HepG2 (cell line): Measurements from ENCODE around the gene SLC35F4. TPM values are rescaled to one million over a fixed set of nuclear protein-coding genes. Genes with fewer than 3 reads are reported as not detected.

ENCODE experiments used
- ATAC-seq: fragments of 200-7000 bp; cut with Tn5 transposase; 3 replicates; pipeline ENCODE4 v1.9.1; 2020; ENCODE audit warnings: mild to moderate bottlenecking, moderate library complexity
- BruUV-seq: library from RNA; stranded (reverse); fragments of 400-500 nt; replicated peaks from 2 replicates; lab custom pipeline; 2021; lab: Mats Ljungman, UMichigan
- CTCF ChIA-PET: fragments of 300-600 bp; formaldehyde crosslinking; extraction: SDS; loops from one replicate; lab custom pipeline; 2021; ENCODE audit warnings: low total read pairs, inconsistent platforms, low intra/inter-chr PET ratio; lab: Yijun Ruan, JAX
- POLR2A ChIA-PET: fragments of 350-600 bp; sonication (Branson Sonifier 250); formaldehyde crosslinking; loops from one replicate; lab custom pipeline; 2020; ENCODE audit warnings: antibody characterized with exemption, inconsistent platforms; lab: Yijun Ruan, JAX
- DNase-seq: peaks from one replicate; pipeline ENCODE4 v3.0.0-alpha.2; 2015; ENCODE audit warnings: low spot score
- FAIRE-seq: peaks from 3 replicates; lab custom pipeline; 2011; peaks lifted over from hg19 to GRCh38; lab: Jason Lieb, UNC
- H2AFZ ChIP-seq: one replicate; pipeline ENCODE4 v1.6.1; 2011; ENCODE audit warnings: low read length, inconsistent platforms
- H3K27ac ChIP-seq: fragments of 300-600 bp; 3 replicates; pipeline ENCODE4 v1.8.0; 2011; ENCODE audit warnings: mixed run types, mild to moderate bottlenecking, mixed read lengths, low read length, inconsistent platforms; ENCODE audit not compliant: insufficient read depth; ENCODE audit errors: extremely low read length
- H3K27me3 ChIP-seq, 2 experiments: fragments of 200-600 bp in 1 of 2; 2 replicates in 1 of 2; 3 replicates in 1 of 2; pipeline versions ENCODE4 v1.6.0 to v1.8.0; 2011; ENCODE audit warnings: low read length in 2 of 2, mild to moderate bottlenecking in 2 of 2, moderate library complexity in 2 of 2, inconsistent platforms in 1 of 2; ENCODE audit not compliant: insufficient read depth in 2 of 2, control insufficient read depth in 1 of 2
- H3K36me3 ChIP-seq, 2 experiments: fragments of 200-600 bp in 1 of 2; replicated peaks in 1 of 2; 2 replicates in 1 of 2; 3 replicates in 1 of 2; pipeline versions ENCODE4 v1.5.1 to v1.8.0; 2011; ENCODE audit warnings: low read length in 2 of 2, inconsistent platforms in 1 of 2; ENCODE audit not compliant: insufficient read depth in 2 of 2, control insufficient read depth in 1 of 2
- H3K4me1 ChIP-seq: 2 replicates; pipeline ENCODE4 v1.5.1; 2012; ENCODE audit warnings: low read length, inconsistent platforms; ENCODE audit not compliant: insufficient read depth
- H3K4me2 ChIP-seq: 2 replicates; pipeline ENCODE4 v1.6.0; 2011; ENCODE audit warnings: low read depth, low read length, inconsistent platforms
- H3K4me3 ChIP-seq, 3 experiments: fragments of 200-600 bp in 1 of 3; sonication (generic), shearing (Covaris generic) in 1 of 3; replicated peaks in 1 of 3; 2 replicates each; pipeline ENCODE4 v1.5.1; 2011 to 2016; ENCODE audit warnings: low read length in 3 of 3, inconsistent platforms in 2 of 3, low read depth in 2 of 3, mild to moderate bottlenecking in 2 of 3, control low read depth in 1 of 3, mixed read lengths in 1 of 3; ENCODE audit not compliant: insufficient read depth in 1 of 3
- H3K79me2 ChIP-seq: one replicate; pipeline ENCODE4 v1.6.1; 2011; ENCODE audit warnings: low read length, inconsistent platforms; ENCODE audit not compliant: insufficient read depth
- H3K9ac ChIP-seq: 2 replicates; pipeline ENCODE4 v1.6.0; 2011; ENCODE audit warnings: mild to moderate bottlenecking, low read depth, low read length, inconsistent platforms; ENCODE audit not compliant: insufficient read depth
- H3K9me3 ChIP-seq: 2 replicates; pipeline ENCODE4 v1.5.1; 2012; ENCODE audit warnings: mild to moderate bottlenecking, low read length
- H4K20me1 ChIP-seq: 2 replicates; pipeline ENCODE4 v1.6.0; 2011; ENCODE audit warnings: inconsistent platforms, mild to moderate bottlenecking, low read length, moderate library complexity; ENCODE audit not compliant: insufficient read depth
- DRAP1 ChIP-seq: IDR thresholded peaks from 2 replicates; pipeline ENCODE4 v1.6.1; 2016; ENCODE audit warnings: missing genetic modification reagents, missing compliant biosample characterization
- E2F2 ChIP-seq: sonication (generic); formaldehyde crosslinking; IDR thresholded peaks from 2 replicates; pipeline ENCODE4 v1.4.0; 2020; ENCODE audit warnings: missing genetic modification reagents, borderline replicate concordance
- ELF4 ChIP-seq: sonication (generic); formaldehyde crosslinking; IDR thresholded peaks from 2 replicates; pipeline ENCODE4 v1.5.0; 2020; ENCODE audit warnings: missing genetic modification reagents, mild to moderate bottlenecking, moderate library complexity, borderline replicate concordance
- FOXK2 ChIP-seq: fragments of 450-650 bp; IDR thresholded peaks from 2 replicates; pipeline ENCODE4 v1.6.1; 2016
- PCBP1 ChIP-seq: fragments of 200-400 bp; formaldehyde crosslinking; IDR thresholded peaks from 2 replicates; pipeline ENCODE4 v1.6.1; 2017; ENCODE audit warnings: mild to moderate bottlenecking, low read depth, low read length, borderline replicate concordance
- ZFYVE20 ChIP-seq: sonication (generic); formaldehyde crosslinking; IDR thresholded peaks from 2 replicates; pipeline ENCODE4 v1.8.0; 2023; ENCODE audit warnings: low read depth, mild to moderate bottlenecking, moderate library complexity, missing genetic modification reagents, borderline replicate concordance
- ZNF569 ChIP-seq: sonication (generic); formaldehyde crosslinking; IDR thresholded peaks from 2 replicates; pipeline ENCODE4 v1.5.0; 2020; ENCODE audit warnings: mild to moderate bottlenecking, missing genetic modification reagents, moderate library complexity, borderline replicate concordance
- WGBS: methylation state at CpG from one replicate; pipeline ENCODE4 v1.1.6; 2017; ENCODE audit warnings: low lambda C conversion rate; 5-methylcytosine and 5-hydroxymethylcytosine counted together
- in situ Hi-C: cut with HindIII; loops from 2 replicates; pipeline ENCODE4 v1.10.0; 2017; ENCODE audit warnings: low pct_unique_long_range_greater_than_20kb; ENCODE audit not compliant: extremely low pct_ligation_motif_present
- intact Hi-C: fragments of 100-400 bp; cut with micrococcal nuclease; formaldehyde crosslinking; loops from one replicate; pipeline ENCODE4 v1.10.0; 2022; ENCODE audit not compliant: unreplicated experiment
- polyA plus RNA-seq, 8 experiments: library from polyadenylated mRNA; depleted of rRNA in 3 of 8; stranded (reverse) in 7 of 8; unstranded in 1 of 8; fragments of >200 nt; fragmentation: Illumina TruSeq in 4 of 8; extraction: Trizol in 4 of 8; gene quantifications; 2 replicates each; pipeline versions ENCODE4 v1.2.1 to v1.2.3, GENCODE V29; 2011 to 2016; ENCODE audit warnings: low read depth in 4 of 8, missing spikeins in 1 of 8, mixed read lengths in 1 of 8; ENCODE audit not compliant: insufficient read depth in 1 of 8
- total RNA-seq, 5 experiments: library from RNA; depleted of rRNA; stranded (reverse); fragments of >200 nt; fragmentation: Illumina TruSeq; extraction: Trizol; gene quantifications; 2 replicates each; pipeline ENCODE4 v1.2.3, GENCODE V29; 2016; ENCODE audit warnings: low read depth in 1 of 5
- TF ChIP-seq, protein P1 (sequence below): sonication (generic); formaldehyde crosslinking; IDR thresholded peaks from 2 replicates; pipeline ENCODE4 v1.5.0; 2020; ENCODE audit warnings: mild to moderate bottlenecking, missing genetic modification reagents, borderline replicate concordance

Gene SLC35F4
- total and polyA plus RNA-seq, 2 of the 13 experiments (the other 11 are each of a cell fraction or from before 2014, with no cell fraction given), result not detected

GRCh38 chr14:57660208-57660607 lies 205.7 kb downstream of the SLC35F4 start (continued):
- no peak for TF ChIP-seq DRAP1 (CRISPR knock-in tag)
- no peak for TF ChIP-seq PCBP1

GRCh38 chr14:57659052-57659451 lies 206.8 kb downstream of the SLC35F4 start:
- no peak overlapping the region for H3K4me2 ChIP-seq
- H3K36me3 ChIP-seq, result no peaks in the 10 kb centered on the region
- H3K4me3 ChIP-seq, result no peak overlapping the region
- no peak overlapping the region for H3K27ac ChIP-seq
- no peaks in the 10 kb centered on the region for H3K79me2 ChIP-seq
- TF ChIP-seq ELF4 (CRISPR knock-in tag), result no peak
- TF ChIP-seq FOXK2, result no peak
- no peak for TF ChIP-seq ZFYVE20
- TF ChIP-seq ZNF569, result no peak
- no peak for TF ChIP-seq E2F2
- TF ChIP-seq, protein P1, sequence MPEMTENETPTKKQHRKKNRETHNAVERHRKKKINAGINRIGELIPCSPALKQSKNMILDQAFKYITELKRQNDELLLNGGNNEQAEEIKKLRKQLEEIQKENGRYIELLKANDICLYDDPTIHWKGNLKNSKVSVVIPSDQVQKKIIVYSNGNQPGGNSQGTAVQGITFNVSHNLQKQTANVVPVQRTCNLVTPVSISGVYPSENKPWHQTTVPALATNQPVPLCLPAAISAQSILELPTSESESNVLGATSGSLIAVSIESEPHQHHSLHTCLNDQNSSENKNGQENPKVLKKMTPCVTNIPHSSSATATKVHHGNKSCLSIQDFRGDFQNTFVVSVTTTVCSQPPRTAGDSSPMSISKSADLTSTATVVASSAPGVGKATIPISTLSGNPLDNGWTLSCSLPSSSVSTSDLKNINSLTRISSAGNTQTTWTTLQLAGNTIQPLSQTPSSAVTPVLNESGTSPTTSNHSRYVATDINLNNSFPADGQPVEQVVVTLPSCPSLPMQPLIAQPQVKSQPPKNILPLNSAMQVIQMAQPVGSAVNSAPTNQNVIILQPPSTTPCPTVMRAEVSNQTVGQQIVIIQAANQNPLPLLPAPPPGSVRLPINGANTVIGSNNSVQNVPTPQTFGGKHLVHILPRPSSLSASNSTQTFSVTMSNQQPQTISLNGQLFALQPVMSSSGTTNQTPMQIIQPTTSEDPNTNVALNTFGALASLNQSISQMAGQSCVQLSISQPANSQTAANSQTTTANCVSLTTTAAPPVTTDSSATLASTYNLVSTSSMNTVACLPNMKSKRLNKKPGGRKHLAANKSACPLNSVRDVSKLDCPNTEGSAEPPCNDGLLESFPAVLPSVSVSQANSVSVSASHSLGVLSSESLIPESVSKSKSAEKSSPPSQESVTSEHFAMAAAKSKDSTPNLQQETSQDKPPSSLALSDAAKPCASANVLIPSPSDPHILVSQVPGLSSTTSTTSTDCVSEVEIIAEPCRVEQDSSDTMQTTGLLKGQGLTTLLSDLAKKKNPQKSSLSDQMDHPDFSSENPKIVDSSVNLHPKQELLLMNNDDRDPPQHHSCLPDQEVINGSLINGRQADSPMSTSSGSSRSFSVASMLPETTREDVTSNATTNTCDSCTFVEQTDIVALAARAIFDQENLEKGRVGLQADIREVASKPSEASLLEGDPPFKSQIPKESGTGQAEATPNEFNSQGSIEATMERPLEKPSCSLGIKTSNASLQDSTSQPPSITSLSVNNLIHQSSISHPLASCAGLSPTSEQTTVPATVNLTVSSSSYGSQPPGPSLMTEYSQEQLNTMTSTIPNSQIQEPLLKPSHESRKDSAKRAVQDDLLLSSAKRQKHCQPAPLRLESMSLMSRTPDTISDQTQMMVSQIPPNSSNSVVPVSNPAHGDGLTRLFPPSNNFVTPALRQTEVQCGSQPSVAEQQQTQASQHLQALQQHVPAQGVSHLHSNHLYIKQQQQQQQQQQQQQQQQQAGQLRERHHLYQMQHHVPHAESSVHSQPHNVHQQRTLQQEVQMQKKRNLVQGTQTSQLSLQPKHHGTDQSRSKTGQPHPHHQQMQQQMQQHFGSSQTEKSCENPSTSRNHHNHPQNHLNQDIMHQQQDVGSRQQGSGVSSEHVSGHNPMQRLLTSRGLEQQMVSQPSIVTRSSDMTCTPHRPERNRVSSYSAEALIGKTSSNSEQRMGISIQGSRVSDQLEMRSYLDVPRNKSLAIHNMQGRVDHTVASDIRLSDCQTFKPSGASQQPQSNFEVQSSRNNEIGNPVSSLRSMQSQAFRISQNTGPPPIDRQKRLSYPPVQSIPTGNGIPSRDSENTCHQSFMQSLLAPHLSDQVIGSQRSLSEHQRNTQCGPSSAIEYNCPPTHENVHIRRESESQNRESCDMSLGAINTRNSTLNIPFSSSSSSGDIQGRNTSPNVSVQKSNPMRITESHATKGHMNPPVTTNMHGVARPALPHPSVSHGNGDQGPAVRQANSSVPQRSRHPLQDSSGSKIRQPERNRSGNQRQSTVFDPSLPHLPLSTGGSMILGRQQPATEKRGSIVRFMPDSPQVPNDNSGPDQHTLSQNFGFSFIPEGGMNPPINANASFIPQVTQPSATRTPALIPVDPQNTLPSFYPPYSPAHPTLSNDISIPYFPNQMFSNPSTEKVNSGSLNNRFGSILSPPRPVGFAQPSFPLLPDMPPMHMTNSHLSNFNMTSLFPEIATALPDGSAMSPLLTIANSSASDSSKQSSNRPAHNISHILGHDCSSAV (CRISPR knock-in tag), result no peak
- H3K27me3 ChIP-seq, result no peaks in the 10 kb centered on the region
- WGBS, result 0% methylated on average over 1 of the region's 1 CpG
- POLR2A ChIA-PET, result no interaction called here
- DNase-seq (no peak), FAIRE-seq (no peak), ATAC-seq (no peak)
- BruUV-seq, result no TSS peak
- no peaks in the 10 kb centered on the region for H4K20me1 ChIP-seq
- in situ Hi-C loops, result no loop called here
- CTCF ChIA-PET, result no interaction called here
- intact Hi-C loops, result no loop called here
- no peak overlapping the region for H3K9ac ChIP-seq
- H3K9me3 ChIP-seq, result peaks cover 9% of the 10 kb centered on the region; the same call in 1 of the 2 replicates
- H3K4me1 ChIP-seq, result no peaks in the 10 kb centered on the region
- no peak overlapping the region for H2AFZ ChIP-seq
